ENCODE measurements around the gene SCNN1G.
A peak's percentile ranks its signal among the peaks of the same experiment; 100 is the strongest.
"Not testable (repeated sequence)": the region's sequence is repeated elsewhere in the genome, so short reads cannot be mapped to it uniquely, and the experiment has no call there.

SCNN1G gene

DNA sequence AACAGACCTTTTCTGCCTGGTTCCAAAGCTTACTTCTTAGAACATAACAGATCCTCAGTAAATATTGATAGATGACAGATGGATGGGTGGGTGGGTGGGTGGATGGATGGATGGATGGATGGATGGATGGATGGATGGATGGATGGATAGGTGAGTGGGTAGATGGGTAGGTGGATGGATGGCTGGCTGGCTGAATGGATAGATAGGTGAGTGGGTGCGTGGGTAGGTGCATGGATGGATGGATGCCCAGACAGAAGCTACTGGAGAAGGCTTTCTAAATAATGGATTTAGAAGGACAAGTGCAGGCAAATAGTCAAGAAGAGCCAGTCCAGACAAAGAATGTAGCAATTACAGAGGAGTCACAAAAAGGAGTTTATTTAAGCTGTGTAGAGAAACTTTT is 19.6 kb downstream of the SCNN1G start:
- DNase-seq = no peak

DNA sequence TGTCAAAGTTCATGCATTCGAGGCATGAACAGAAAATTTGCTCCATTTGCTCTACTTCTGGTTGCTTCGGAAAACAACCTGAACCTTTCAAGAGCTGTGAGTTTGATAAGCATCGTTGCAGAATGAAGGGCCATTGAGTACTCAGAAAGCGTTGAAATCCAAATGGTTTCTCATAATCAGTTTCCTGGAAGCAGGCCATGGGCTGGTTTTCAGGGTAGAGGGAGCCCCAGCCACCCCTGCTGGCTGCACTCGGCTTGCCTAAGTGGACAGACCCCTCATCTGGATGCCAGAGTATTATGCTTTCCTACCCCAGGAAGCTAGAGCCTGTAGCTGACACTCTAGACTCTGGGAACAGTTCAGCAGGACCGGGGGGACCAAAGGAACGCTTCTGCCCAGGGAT is 24.4 kb downstream of the SCNN1G start:
- DNase-seq = peak; percentile 94

DNA sequence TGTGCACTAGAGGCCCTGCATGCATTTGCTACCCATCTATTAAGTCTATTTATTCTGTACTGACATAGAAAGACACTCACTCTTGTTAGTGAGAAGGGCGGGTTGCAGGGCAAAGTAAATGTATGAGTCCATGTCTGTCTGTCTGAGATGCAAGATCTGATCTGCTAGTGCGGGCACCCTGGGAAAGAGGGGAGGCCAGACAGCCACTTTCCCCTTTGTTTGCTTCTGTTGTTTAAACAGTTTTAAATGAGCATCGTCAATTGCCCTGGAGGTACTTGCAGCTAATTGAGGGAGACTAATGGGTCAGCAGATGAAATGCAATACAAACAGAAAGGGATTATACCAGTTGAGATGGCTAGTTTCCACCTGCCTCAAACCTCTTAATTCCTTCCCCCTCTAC is 24.9 kb downstream of the SCNN1G start:
- peak; percentile 94 for DNase-seq

DNA sequence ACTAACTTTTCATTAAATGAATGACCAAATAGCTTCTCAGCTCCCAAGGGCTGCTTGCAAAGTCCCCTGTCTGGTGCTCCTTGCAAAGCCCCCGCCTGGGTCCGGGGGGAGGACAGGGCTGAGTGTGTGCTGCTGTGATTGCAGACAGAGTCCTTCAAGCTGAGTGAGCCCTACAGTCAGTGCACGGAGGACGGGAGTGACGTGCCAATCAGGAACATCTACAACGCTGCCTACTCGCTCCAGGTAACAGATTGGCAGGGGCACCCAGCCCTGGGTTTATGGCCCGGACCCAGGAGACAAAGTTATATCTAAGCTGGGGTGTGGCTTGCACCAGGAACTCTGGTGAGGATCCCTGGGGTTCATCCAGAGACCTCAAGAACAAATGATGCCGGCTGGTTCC is 27.1 kb downstream of the SCNN1G start:
- DNase-seq = no peak

DNA sequence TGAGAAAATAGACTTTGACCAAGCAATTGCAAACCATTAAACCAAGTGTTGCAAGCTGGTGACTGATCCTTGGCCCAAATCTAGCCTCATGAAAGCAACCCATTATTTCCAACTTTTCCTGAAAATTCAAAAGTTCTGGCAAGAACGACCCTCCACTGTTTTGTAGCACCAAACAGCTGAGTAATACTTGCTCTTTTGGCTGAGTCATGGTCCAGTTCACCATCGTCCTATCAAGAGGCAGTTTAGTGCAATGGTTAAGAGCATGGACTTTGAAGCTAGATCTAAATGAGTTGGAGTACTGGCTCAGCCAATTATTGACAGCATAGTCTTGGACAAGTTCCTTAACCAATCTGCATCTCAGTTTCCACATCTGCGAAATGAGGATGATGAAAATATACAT is 31.3 kb downstream of the SCNN1G start:
- no peak for DNase-seq

DNA sequence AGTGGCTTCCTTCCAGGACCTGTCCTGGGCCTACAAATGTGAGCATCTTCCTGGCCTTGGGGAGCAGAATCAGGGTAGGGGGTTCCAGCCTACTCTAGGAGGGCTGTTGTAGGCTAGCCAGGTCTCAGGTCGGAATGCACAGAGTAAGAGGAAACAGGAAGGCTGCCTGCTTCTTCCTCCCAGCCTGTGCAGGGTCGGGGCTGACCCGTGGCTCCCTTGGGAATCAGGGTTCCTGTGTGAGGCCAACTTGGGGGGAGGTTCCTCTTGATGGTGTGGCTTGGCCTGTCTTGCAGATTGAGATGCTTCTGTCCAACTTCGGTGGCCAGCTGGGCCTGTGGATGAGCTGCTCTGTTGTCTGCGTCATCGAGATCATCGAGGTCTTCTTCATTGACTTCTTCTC is 32.3 kb downstream of the SCNN1G start:
- DNase-seq = no peak

DNA sequence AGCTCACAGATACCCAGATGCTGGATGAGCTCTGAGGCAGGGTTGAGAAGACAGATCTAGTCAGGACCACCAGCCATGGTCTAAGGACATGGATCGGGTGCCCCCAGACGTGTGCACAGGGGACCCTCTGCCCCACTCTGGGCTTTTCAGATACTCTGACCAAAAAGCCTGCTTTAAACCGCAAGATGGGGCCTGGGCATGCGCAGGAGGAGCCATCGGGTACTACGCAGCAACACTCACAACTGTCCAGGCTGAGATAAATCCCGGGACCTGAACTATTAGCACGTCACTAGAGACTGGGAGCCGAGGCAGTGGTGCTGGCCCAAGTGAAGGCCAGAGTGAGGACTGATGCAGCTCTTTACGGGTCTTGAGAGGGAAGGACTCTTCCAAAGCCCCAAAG is 32.9 kb downstream of the SCNN1G start:
- no peak for DNase-seq

DNA sequence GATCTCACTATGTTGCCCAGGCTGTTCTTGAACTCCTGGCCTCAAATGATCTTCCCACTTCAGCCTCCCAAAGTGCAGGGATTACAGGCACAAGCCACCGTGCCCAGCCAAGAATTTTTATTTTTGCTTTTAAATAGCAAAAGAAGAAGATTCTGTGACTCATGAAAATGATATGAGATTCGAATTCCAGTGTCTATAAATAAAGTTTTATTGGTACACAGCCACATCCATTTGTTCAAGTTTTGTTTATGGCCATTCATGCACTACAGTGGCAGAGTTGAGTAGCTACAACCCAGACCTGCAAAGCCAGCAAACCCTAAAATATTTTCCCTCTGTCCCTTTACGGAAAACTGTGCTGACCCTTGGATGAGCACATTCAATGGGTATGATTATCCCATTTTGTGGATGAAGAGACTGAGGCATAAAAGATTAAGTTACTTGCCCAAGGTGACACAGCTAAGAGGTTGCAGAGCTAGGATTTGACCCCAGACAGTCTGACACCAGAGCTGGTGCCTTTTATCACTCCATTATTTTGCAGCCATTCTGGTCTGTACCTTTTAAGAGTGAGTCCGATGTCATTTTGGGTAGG is 34.2 kb downstream of the SCNN1G start:
- DNase-seq = no peak

DNA sequence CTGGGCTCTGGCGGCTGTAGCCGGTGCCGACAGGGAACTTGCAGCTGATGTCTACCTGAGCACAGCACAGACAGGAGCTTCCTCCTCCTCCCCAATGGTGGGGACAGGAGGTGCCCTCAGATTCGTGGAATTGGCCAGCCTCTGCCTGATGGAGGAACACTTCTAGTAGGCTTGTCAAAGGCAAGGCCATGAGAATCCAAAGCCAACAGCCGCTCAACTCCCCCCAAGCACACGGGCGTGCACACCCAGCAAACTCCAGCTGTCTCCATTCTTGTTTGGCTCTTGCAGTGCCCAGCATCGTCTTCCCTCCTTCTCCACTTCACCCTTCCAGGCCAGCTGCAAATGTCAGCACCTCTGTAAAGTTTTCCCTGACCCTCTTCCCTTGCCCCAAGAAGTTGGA is 35.1 kb downstream of the SCNN1G start:
- DNase-seq = no peak

DNA sequence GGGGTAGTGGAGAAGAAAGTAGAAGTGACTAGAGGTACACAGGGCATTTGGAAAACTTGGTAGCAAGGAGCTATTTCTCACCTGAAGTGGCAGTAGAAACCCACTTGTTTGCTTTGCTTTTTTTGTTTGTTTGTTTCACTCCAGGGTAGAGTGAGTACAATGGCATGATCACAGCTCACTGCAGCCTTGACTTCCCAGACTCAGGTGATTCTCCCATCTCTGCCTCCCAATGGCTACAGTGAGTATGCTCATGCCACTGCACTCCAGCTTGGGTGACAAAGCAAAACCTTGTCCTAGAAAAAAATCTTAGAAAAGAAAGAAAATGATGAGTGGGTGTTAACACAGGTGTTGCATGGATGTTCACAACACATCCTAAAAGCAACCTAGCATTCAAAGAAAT is 40.4 kb downstream of the SCNN1G start:
- no peak for DNase-seq

DNA sequence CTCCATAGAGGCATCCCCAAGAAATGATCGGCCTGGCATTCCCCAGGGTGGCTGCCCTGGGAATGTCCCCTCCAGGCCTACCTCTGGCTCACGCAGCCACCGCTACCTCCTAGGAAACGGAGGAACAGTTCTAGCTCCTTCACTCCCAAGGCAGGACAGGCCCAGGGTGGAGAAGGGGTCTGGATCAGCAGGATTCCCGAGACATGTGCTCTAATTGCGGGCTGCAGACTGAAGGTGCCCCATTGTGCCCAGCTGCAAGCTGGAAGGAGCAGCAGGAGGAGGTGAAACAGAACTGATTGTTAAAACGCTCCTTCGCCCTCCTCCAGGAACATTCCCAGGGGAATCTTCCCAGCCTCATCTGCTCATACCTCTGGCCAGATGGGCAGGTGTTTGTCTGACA is 40.8 kb downstream of the SCNN1G start:
- DNase-seq = no peak

DNA sequence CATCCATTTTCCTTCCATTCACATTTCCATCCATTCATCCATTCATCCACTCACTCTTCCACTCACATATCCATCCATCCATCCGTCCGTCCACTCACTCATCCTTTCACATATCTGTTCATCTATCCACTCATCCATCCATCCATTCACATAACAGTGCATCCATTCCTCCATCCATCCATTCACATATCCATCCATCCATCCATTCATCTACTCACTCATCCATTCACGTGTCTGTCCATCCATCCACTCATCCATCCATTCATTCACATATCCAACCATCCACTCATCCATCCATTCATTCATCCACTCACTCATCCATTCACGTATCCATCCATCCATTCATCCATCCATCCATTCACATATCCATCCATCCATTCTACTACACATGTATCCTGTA is 42.6 kb downstream of the SCNN1G start:
- no peak for DNase-seq

DNA sequence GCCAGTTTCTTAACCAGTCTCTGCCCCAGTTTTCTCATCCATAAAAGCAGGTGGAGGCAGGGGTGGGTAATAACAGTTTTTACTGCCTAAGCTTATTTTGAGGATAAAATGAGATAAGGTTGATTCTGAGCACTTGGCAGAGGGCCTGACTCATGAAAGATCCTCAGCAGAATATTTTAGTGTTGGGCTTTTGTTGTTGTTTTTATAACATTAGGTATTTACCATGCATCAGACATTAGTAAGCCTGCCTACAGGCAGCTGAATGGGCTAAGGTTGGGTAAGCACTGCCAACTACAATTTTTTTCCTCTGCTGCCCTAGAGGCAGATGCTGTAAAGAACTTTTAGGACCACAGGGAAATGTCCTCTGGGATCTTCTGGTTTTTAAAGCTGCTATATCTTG is 43.1 kb downstream of the SCNN1G start:
- DNase-seq = no peak

DNA sequence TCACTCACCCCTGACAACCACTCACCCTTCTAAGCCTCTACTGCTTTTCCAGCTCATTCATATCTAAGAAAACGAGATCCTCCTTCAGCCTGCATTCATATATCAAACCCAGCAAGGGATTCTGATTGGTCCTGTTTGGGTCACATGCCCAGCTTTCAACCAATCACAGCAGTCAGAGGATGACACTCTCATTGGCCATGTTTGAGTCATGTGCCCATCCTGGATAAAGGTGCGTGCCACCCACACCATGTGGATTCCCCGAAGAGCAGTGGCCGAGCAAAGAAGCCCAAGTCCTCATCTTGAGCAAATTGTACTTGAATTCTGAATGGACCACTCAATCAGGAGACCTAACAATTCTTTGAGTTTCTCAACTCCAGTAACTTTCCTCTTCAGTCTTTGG is 45.0 kb downstream of the SCNN1G start:
- DNase-seq = no peak

DNA sequence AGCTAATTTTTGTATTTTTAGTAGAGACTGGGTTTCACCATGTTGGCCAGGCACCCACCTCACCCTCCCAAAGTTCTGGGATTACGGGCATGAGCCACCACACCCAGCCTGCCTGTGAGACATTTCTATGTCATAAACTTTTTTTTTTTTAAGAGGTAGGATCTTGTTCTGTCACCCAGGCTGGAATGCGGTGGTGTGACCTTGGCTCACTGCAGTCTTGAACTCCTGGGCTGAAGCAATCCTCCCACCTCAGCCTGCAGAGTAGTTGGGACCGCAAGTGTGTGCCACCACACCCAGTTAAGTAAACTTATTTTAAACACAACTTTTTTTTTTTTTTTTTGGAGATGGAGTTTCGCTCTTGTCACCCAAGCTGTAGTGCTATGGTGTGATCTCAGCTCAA is 47.2 kb downstream of the SCNN1G start:
- DNase-seq = no peak

DNA sequence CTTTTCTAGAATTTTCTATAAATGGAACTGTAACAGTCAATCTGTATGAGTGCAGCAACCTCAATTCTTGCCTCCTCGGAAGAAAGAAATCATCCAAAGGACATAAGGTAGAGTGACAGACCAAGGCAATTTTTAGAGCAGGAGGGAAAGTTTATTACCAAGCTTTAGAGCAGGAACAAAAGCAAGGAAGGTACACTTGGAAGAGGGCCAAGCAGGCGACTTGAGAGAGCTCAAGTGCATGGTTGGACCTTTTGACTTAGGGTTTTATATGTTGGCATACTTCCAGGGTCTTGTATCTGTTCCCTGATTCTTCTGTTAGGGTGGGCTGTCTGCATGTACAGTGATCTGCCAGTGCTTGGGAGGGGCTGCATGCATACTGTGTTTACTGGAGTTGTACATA is 50.3 kb downstream of the SCNN1G start:
- DNase-seq = peak; percentile 81

DNA sequence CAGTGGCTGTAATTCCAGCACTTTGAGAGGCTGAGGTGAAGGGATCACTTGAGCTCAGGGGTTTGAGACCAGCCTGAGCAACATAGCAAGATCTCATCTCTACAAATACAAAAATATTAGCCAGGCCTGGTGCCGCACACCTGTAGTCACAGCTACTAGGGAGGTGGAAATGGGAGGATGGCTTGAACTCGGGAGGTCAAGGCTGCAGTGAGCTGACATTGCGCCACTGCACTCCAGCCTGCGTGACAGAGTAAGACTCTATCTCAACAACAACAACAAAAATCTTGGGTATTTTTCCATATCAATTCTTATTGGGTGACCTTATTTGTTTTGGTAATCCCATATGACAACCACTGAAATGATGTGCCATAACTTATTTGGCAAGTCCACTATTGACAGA is 52.6 kb downstream of the SCNN1G start:
- DNase-seq = no peak

DNA sequence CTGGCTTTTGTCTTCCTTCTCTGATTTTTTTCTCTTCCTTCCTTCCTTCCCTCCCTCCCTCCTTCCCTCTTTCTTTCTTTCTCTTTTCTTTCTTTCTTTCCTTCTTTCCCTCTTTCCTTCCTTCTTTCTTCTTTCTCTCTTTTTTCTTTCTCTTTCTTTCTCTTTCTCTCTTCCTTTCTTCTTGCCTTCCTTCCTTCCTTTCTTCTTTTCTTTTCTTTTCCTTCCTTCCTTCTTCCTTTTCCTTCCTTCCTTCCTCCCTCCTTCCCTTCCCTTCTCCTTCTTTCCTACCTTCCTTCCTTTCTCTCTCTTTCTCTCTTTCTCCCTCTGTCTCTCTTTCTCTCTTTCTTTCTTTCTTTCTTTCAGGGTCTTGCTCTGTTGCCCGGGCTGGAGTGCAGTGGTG is 54.4 kb downstream of the SCNN1G start:
- no peak for DNase-seq

DNA sequence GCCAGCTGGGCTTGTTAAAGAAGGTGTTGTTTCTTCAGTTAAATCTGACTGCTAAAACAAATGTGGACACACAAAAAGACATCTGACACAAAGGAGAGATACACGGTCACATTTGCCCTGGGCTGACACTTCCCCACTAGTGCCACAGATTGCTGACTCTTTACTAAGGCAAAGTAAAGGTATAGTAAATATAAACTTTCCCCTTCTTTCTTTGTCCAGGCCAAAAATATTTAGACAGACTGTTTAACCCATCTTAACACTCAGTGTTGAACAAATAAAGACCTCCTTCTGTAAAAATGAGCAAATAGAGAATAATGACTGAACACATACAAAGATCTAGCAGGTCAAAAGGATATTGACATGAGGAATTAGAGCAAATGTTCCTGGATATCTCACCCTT is 58.4 kb downstream of the SCNN1G start:
- DNase-seq = no peak

DNA sequence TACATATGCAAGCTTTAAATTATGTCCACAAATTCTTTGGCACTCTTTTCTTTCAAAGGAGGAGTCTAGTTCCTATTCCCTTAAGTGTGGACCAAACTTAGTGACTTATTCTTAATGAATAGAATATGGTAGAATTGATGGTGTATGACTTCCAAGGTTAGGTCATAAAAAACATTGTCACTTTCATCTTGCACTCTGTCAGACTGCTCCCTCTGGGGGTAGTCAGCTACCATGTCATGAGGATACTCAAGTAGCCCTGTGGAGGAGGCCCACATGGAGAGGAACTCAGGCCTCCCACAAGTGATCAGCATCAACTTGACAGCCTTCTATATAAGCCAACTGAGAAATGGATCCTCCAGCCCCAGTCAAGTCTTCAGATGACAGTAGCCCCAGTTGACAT is 61.6 kb downstream of the SCNN1G start:
- DNase-seq = no peak

DNA sequence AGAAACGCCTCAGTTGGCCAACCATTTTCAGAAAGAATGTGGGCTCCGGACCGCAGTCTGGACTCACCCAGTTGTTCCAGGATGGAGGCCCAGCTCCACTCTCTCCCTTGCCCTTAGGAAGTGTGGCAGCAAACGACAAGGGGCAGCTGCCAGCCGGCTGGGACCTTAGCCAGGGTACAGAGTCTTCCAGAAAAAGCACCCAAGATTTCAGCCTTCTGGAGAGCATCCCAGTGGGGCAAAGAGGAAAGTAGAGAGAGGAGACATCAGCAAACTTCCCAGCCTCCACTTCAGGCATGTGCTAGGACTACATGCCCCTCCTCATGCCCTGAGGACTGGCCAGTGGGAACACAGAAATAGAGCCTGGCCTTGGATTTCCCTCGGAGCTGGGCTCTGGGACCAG is 62.7 kb downstream of the SCNN1G start:
- DNase-seq = no peak

DNA sequence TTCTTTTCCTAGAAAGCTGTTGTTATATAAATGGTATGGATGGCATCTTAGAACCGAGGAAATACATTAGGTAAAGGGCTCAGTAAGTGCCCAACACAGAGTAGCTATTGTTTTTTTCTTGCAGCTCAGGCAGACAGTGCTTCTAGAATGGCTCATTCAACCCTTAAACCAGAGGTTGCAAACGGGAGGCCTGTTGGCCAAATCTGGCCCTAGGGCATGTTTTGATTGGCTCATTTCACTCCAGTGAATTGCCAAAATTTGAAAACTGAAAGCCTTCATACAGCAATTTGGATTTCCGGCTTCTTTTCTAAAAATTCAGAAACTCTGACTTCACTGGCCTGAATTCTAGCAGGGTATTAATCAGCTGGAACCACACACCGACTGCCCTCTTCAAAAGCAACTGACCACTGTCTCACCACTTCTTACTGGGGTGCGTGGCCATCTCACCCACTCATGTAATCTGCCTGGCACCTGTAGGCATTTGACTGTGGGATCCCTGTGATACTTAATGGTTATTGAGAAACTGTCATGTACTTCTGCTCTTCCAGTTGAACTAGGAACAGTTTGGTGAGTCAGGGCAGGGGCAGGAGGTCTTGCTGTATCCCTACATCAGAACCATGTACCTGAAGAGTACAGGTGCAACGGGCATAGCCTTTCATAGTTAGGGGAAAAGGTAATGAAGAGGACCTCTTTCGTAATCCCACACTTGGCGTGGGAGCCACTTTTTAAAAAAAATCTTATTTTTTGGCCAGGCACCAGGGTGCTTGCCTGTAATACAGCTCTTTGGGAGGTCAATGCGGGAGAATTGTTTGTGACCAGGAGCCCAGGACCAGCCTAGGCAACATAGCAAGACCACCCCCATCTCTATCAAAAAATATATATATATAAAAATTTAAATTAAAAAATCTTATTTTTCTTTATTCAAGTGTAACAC is 66.0 kb downstream of the SCNN1G start:
- DNase-seq = no peak

DNA sequence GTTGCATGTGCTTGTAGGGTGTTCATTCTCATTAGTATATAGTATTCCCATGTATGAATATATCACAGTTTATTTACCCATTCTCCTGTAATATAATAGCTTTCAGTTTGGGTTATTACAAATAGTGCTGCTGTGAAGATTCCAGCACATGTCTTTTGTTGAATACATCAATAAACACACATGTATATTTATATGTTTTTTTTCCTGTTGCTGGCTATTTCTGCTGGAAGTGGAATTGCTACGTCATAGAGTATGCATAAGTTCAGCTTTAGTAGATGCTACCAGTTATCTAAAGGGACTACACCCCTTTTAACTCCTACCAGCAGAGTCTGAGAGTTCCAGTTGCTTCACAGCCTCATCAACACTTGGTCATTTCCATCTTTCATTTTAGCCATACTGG is 67.3 kb downstream of the SCNN1G start:
- no peak for DNase-seq

DNA sequence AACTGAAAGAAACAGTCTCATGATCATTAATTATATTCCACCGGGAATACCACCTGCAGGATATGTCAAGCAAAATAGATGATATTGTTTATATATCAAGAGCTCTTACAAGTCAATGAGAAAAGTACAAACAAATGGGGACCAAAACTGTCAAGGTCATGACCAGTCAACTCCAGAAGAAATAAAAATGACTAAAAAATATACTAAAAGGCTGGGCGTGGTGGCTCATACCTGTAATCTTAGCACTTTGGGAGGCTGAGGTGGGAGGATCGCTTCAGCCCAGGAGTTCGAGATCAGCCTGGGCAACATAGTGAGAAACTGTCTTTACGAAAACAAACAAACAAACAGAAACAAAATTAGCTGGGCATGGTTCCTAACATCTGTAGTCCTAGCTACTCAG is 69.8 kb downstream of the SCNN1G start:
- no peak for DNase-seq

DNA sequence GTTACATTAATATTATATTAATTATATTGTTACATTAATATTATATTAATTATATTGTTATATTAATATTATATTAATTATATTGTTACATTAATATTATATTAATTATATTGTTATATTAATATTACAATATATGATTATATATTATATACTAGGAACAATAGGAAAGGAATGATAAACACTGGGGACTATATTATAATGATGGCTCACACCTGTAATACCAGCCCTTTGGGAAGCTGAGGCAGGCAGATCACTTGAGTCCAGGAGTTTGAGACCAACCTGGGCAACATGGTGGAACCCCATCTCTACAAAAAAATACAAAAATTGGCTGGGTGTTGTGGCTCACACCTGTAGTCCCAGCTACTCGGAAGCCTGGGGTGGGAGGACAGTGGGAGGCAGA is 71.1 kb downstream of the SCNN1G start:
- DNase-seq = not testable (repeated sequence)

Measured in DMS79 (cell line).